HepG2 (cell line): ENCODE measurements around the gene UBXN1. TPM values are rescaled to one million over a fixed set of nuclear protein-coding genes. Genes with fewer than 3 reads are reported as not detected.

Source experiments
- CC2D1A ChIP-seq: sonication (generic); formaldehyde crosslinking; IDR thresholded peaks from 2 replicates; pipeline ENCODE4 v1.8.1; 2023; ENCODE audit warnings: mild to moderate bottlenecking, missing genetic modification reagents
- KLF11 ChIP-seq: IDR thresholded peaks from 2 replicates; pipeline ENCODE4 v1.6.1; 2016; ENCODE audit warnings: missing compliant biosample characterization
- MTA3 ChIP-seq: sonication (generic); formaldehyde crosslinking; IDR thresholded peaks from 2 replicates; pipeline ENCODE4 v1.4.0; 2020; ENCODE audit warnings: missing genetic modification reagents
- NRL ChIP-seq: sonication (generic); formaldehyde crosslinking; IDR thresholded peaks from 2 replicates; pipeline ENCODE4 v1.5.0; 2020; ENCODE audit warnings: missing genetic modification reagents, mild to moderate bottlenecking, moderate library complexity, borderline replicate concordance
- POLR2A ChIP-seq, 2 experiments: IDR thresholded peaks; 2 replicates each; pipeline ENCODE4 v1.6.1; 2011; ENCODE audit warnings: low read depth in 2 of 2, low read length in 2 of 2, mild to moderate bottlenecking in 1 of 2, moderate library complexity in 1 of 2; ENCODE audit not compliant: insufficient read depth in 1 of 2
- SRY ChIP-seq: sonication (generic); formaldehyde crosslinking; IDR thresholded peaks from 2 replicates; pipeline ENCODE4 v1.8.0; 2022; ENCODE audit warnings: mild to moderate bottlenecking, missing genetic modification reagents
- ZFP90 ChIP-seq: sonication (generic); formaldehyde crosslinking; IDR thresholded peaks from 2 replicates; pipeline ENCODE4 v1.8.0; 2022; ENCODE audit warnings: missing genetic modification reagents, mild to moderate bottlenecking, inconsistent platforms, borderline replicate concordance
- ZNF564 ChIP-seq: sonication (generic); formaldehyde crosslinking; IDR thresholded peaks from 2 replicates; pipeline ENCODE4 v1.8.1; 2023; ENCODE audit warnings: mild to moderate bottlenecking, missing genetic modification reagents
- ZNF616 ChIP-seq: sonication (generic); formaldehyde crosslinking; IDR thresholded peaks from 2 replicates; pipeline ENCODE4 v1.5.0; 2020; ENCODE audit warnings: low read depth, mild to moderate bottlenecking, missing genetic modification reagents
- ZNF674 ChIP-seq: sonication (generic); formaldehyde crosslinking; IDR thresholded peaks from 2 replicates; pipeline ENCODE4 v1.5.0; 2020; ENCODE audit warnings: low read depth, mild to moderate bottlenecking, missing genetic modification reagents
- ZNF772 ChIP-seq: sonication (generic); formaldehyde crosslinking; IDR thresholded peaks from 2 replicates; pipeline ENCODE4 v1.5.0; 2020; ENCODE audit warnings: mild to moderate bottlenecking, missing genetic modification reagents
- ZNF782 ChIP-seq: sonication (generic); formaldehyde crosslinking; IDR thresholded peaks from 2 replicates; pipeline ENCODE4 v1.4.0; 2020; ENCODE audit warnings: missing genetic modification reagents, mild to moderate bottlenecking, borderline replicate concordance
- ZSCAN29 ChIP-seq: sonication (generic); formaldehyde crosslinking; conservative IDR thresholded peaks from 2 replicates; pipeline ENCODE4 v1.4.0; 2020; ENCODE audit warnings: mild to moderate bottlenecking, missing genetic modification reagents
- ZSCAN30 ChIP-seq: sonication (generic); formaldehyde crosslinking; IDR thresholded peaks from 2 replicates; pipeline ENCODE4 v1.5.0; 2020; ENCODE audit warnings: mild to moderate bottlenecking, missing genetic modification reagents
- ZZZ3 ChIP-seq: sonication (generic); formaldehyde crosslinking; IDR thresholded peaks from 2 replicates; pipeline ENCODE4 v1.4.0; 2020; ENCODE audit warnings: missing genetic modification reagents, mild to moderate bottlenecking, borderline replicate concordance
- polyA plus RNA-seq, 8 experiments: library from polyadenylated mRNA; depleted of rRNA in 3 of 8; stranded (reverse) in 7 of 8; unstranded in 1 of 8; fragments of >200 nt; fragmentation: Illumina TruSeq in 4 of 8; extraction: Trizol in 4 of 8; gene quantifications; 2 replicates each; pipeline versions ENCODE4 v1.2.1 to v1.2.3, GENCODE V29; 2011 to 2016; ENCODE audit warnings: low read depth in 4 of 8, missing spikeins in 1 of 8, mixed read lengths in 1 of 8; ENCODE audit not compliant: insufficient read depth in 1 of 8
- total RNA-seq, 5 experiments: library from RNA; depleted of rRNA; stranded (reverse); fragments of >200 nt; fragmentation: Illumina TruSeq; extraction: Trizol; gene quantifications; 2 replicates each; pipeline ENCODE4 v1.2.3, GENCODE V29; 2016; ENCODE audit warnings: low read depth in 1 of 5
- TF ChIP-seq, protein P1 (sequence below): IDR thresholded peaks from 2 replicates; pipeline ENCODE4 v1.4.0; 2020; ENCODE audit warnings: mild to moderate bottlenecking, missing genetic modification reagents

UBXN1 gene
- total and polyA plus RNA-seq, 2 of the 13 experiments (the other 11 are each of a cell fraction or from before 2014, with no cell fraction given), result 47.5 to 52.4 TPM

DNA sequence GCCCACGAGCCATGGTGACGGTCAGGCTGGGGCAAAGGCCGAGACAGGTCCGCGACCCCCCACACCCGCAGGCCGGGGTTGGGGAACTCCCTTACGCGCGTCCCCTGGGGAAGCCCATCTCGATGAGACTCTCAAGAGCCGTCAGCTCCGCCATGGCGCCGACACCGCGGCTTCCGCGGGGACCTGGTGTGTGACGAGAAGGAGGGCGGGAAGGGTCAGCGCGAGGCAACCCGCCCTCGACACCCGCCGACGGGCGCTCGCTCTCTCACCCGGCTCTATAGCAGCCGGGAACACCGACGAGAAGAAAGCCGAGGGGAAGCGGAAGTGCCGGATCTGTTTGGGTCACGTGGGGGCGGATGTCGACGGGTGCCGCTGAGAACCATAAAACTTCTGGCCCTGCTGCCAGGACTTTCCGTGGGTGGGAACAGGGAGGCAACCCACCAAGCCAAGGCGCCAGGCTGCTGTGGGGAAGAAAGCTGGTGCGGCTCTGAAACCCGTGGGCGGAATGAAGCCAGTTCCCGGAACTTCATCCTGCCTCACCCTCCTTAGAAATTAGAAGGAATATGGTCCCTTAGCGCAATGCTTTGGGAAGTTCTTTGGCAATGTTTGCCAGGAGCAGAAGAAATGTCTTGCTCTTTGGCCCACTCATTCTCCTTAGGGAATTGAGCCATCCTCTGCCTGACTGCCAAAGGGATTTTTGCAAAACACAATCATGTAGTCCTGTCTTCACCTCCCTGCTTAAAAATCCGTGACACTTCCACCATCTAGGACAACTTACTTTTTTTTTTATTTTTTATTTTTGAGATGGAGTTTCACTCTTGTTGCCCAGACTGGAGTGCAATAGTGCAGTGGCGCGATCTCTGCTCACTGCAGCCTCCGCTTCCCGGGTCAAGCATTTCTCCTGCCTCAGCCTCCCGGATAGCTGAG lies at the start of gene UBXN1 (continued):
- peak; percentile 57; the same call in 1 of the 2 replicates for TF ChIP-seq NRL
- peak; percentile 56; the same call in 1 of the 2 replicates for TF ChIP-seq ZNF616 (CRISPR knock-in tag)
- TF ChIP-seq KLF11 (CRISPR knock-in tag), result peak; percentile 74
- 0 out of 2 replicates have a peak, but pooled peaks have one; percentile 24 for TF ChIP-seq CC2D1A (CRISPR knock-in tag)
- no peak for TF ChIP-seq ZSCAN29
- no peak for TF ChIP-seq MTA3 (CRISPR knock-in tag)
- TF ChIP-seq, protein P1, sequence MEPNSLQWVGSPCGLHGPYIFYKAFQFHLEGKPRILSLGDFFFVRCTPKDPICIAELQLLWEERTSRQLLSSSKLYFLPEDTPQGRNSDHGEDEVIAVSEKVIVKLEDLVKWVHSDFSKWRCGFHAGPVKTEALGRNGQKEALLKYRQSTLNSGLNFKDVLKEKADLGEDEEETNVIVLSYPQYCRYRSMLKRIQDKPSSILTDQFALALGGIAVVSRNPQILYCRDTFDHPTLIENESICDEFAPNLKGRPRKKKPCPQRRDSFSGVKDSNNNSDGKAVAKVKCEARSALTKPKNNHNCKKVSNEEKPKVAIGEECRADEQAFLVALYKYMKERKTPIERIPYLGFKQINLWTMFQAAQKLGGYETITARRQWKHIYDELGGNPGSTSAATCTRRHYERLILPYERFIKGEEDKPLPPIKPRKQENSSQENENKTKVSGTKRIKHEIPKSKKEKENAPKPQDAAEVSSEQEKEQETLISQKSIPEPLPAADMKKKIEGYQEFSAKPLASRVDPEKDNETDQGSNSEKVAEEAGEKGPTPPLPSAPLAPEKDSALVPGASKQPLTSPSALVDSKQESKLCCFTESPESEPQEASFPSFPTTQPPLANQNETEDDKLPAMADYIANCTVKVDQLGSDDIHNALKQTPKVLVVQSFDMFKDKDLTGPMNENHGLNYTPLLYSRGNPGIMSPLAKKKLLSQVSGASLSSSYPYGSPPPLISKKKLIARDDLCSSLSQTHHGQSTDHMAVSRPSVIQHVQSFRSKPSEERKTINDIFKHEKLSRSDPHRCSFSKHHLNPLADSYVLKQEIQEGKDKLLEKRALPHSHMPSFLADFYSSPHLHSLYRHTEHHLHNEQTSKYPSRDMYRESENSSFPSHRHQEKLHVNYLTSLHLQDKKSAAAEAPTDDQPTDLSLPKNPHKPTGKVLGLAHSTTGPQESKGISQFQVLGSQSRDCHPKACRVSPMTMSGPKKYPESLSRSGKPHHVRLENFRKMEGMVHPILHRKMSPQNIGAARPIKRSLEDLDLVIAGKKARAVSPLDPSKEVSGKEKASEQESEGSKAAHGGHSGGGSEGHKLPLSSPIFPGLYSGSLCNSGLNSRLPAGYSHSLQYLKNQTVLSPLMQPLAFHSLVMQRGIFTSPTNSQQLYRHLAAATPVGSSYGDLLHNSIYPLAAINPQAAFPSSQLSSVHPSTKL (CRISPR knock-in tag), result peak; percentile 70; the same call in 1 of the 2 replicates
- TF ChIP-seq ZNF782 (CRISPR knock-in tag), result peak; percentile 75; the same call in 1 of the 2 replicates
- TF ChIP-seq SRY (CRISPR knock-in tag), result 0 out of 2 replicates have a peak, but pooled peaks have one; percentile 66
- TF ChIP-seq ZSCAN30 (CRISPR knock-in tag), result no peak
- peak; percentile 61 for TF ChIP-seq ZNF564 (CRISPR knock-in tag)
- TF ChIP-seq ZNF772 (CRISPR knock-in tag), result peak; percentile 73
- TF ChIP-seq POLR2A (IDR thresholded peaks at IDR 0.05; ENCODE audit: insufficient read depth in 1 of 2, low read depth in 2 of 2, low read length in 2 of 2), result peak; percentile 72 to 79
- TF ChIP-seq ZNF674 (CRISPR knock-in tag), result no peak
- TF ChIP-seq ZFP90 (CRISPR knock-in tag), result peak; percentile 45; the same call in 1 of the 2 replicates
- TF ChIP-seq ZZZ3 (CRISPR knock-in tag), result 0 out of 2 replicates have a peak, but pooled peaks have one; percentile 15
